HTR-8/SVneo (cell line): ENCODE results near the gene CD82.
A peak's percentile ranks its signal among the peaks of the same experiment; 100 is the strongest.
"Not testable (repeated sequence)": the region's sequence is repeated elsewhere in the genome, so short reads cannot be mapped to it uniquely, and the experiment has no call there.

Experiments used
- DNase-seq: peaks from one replicate; pipeline ENCODE4 v3.0.0; 2011; ENCODE audit warnings: low spot score, mixed read lengths; ENCODE audit not compliant: insufficient read length
- FAIRE-seq: peaks from 2 replicates; lab custom pipeline; 2011; peaks lifted over from hg19 to GRCh38; lab: Jason Lieb, UNC

Gene CD82

DNA sequence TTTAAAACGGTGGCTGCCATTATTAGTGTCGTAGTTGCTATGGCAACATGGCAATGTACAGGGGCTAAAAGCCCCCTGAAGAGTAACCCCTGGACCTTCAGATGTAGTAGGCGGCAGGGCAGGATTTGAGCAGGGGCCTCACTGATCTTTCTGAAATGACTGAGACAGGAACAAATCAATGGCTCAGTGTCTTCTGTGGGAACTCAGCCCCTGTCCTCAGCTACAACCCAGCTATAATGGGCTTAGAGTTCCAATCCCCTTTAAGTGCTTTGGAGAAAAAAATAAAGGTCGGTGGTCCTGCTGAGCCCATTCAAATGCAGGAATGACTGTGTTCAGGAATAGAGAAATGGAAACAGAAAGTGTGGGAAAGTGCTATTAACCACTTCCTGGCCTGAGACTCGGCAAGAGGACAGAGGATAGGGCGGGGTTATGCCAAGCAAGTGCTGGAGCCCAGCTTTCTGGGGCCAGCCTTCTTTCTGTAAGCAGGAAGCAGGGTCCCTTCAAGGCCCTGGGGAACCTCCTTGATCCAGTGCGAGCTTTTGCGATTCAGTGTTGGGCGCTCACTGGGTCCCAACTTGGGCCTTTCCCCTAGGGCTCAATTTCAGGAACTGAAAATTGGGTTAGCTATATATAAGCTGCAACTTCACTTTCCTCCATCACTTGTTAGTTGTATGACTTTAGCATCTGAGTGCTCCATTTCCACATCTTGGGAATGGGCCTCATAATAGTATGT, 6.1 kb upstream of the CD82 start:
- no peak for DNase-seq

DNA sequence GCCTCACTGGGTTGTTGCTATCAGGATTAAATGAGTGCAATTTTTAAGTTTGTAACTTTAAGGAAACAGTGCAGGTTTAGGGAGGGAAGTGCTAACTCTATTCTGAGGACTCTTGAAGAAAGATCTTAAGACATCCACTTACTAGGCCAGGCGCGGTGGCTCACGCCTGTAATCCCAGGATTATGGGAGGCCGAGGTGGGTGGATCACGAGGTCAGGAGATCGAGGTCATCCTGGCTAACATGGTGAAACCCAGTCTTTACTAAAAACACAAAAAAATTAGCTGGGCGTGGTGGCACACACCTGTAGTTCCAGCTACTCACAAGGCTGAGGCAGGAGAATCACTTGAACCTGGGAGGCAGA, 5.5 kb upstream of the CD82 start:
- FAIRE-seq, DNase-seq: not testable (repeated sequence)

More for the DNA sequence above, 6.1 kb upstream of the CD82 start:
- no peak for FAIRE-seq

DNA sequence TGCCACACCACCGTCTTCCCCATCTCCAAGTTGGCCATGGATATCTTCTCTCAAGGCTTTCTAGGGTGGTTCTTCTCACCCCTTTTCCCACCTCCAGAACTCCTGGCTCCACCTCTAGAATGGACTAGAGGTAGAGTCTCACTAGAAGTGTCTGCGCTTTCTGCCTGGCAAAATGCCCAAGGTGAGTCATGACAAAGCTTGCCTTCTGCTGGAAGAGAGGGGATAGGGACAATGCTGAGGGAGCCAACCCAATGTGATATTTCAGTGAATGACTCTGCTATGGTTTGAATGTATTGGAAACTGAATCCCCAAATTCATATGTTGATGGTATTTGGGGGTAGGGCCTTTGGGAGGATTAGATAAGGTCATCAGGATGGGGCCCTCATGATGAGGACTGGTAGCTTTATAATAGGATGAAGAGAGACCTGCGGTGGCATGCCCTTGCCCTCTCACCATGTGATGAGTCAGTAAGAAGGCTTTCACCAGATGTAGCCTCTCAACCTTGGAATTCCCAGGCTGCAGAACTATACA, 4.1 kb upstream of the CD82 start:
- no peak for DNase-seq
- FAIRE-seq, result no peak

DNA sequence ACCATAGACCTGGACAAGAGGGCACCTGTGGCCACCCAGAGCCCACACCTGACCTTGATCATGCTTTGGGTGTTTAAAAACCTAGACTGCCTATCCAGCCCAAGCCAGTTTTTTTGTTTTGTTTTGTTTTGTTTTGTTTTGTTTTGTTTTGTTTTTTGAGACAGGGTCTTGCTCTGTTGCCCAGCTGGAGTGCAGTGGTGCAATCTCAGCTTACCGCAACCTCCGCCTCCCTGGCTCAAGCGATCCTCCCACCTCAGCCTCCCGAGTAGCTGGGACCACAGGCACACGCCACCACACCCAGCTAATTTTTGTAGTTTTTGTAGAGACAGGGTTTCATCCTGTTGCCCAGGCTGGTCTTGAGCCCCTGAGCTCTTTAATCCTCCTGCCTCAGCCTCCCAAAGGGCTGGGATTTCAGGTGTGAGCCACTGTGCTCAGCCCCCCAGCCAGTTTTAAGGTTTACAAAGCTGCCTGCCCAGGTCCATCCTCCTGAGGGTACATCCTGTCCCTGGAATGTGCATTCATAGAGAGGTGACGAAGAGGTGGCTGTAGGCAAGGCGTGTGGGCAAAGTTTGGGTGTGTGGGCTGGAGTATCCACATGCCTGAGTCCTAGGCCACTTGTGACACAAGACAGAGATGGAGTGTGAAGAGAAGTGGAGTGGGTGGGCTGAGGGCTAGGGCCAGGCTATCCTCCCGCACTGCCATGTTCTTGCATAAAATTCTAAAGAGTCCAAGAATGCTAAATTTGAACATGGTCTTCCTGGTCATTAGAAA, 3.3 kb upstream of the CD82 start:
- DNase-seq, result no peak
- FAIRE-seq, result no peak

DNA sequence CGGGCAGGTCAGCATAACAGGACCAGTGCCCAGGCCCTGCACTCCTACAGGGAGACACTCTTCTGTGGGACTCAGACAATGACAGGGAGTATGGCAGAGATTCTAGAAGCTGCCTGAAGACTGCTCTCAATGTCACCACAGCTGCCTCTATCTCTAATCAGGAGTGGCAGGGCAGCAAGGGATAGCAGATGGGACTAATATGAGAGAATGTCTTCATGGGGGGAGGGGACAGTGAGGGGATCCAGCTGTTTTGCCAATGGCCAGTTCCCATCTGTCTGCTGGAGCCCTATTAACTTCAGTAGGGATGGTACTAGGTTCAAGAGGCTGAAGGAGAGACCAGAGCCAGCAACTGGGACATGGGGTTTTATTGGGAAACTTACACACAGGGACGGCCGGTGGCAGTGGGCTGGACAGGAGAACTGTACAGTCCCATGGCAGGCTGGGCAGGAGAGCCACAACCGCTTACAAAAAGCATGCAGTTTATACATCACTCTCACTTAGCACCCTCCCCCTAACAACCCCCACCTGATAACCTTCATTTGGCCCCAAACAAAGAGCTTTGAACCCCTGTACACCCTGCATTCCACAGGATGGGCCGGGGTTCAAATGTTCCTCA, 2.5 kb upstream of the CD82 start:
- no peak for DNase-seq
- no peak for FAIRE-seq

DNA sequence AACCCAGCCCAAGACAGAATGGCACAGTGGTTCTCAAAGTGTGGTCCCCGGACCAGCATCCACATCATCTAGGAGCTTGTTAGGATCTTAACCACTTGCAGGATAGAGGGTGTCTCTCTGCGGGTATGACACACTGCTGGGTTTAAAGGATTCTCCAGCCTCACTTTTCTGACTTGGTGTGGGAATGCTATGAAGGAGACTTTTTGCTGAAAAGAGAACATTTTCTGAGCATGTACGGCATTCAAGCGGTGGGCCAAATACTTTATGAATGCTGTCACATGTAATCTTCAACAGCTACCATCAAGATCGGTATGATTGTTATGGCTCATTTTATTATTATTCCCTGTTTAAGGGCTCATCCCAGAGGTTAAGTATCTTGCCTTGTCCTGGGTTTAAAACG, 1.8 kb upstream of the CD82 start:
- DNase-seq (no peak), FAIRE-seq (peak; percentile 51)

DNA sequence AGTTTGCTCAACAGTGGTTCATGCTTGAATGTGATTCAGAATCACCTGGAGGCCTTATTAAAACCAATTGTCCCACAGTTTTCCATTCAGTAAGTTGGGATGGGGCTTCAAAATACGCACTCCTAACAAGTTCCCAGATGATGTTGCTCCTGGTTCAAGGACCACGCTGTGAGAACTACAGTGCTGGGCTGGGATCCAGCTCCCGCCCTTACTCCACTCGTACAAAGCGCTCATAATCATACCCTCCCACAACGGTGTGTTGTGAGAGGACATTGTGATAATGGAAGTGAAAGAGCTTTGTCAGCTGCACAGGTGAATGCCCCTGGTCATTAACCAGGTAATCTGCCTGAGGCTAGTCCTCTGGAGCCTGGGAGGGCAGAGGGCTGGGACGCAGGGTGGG, 1.3 kb upstream of the CD82 start:
- FAIRE-seq (peak; percentile 9), DNase-seq (no peak)

DNA sequence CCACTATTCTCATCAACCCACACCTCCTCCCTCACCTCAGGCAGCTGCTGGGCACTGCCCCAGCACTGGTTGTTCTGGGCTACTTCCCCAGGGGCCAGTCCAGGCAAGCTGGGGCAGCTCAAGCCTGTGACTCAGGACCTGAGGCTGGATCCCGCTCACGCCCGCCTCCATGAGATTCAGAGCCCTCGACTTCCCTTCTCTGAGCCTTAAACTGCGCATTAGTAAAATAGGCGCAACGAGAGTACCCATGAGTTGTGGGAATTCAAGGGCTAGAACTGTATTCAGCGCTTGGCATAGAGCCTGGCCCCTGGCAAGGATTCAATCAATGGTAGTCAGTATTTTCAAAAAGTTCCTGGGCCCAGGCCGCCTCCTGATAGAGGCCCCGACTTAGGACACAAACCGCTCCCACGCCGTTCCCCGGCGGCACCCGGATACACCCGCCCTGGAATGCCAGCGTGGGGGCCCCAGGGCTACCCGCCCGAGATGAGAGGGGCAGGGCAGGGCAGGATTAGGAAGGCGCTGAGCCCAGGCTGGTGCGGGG, 723 bp upstream of the CD82 start:
- FAIRE-seq, result peak; percentile 85
- peak; percentile 69 for DNase-seq

DNA sequence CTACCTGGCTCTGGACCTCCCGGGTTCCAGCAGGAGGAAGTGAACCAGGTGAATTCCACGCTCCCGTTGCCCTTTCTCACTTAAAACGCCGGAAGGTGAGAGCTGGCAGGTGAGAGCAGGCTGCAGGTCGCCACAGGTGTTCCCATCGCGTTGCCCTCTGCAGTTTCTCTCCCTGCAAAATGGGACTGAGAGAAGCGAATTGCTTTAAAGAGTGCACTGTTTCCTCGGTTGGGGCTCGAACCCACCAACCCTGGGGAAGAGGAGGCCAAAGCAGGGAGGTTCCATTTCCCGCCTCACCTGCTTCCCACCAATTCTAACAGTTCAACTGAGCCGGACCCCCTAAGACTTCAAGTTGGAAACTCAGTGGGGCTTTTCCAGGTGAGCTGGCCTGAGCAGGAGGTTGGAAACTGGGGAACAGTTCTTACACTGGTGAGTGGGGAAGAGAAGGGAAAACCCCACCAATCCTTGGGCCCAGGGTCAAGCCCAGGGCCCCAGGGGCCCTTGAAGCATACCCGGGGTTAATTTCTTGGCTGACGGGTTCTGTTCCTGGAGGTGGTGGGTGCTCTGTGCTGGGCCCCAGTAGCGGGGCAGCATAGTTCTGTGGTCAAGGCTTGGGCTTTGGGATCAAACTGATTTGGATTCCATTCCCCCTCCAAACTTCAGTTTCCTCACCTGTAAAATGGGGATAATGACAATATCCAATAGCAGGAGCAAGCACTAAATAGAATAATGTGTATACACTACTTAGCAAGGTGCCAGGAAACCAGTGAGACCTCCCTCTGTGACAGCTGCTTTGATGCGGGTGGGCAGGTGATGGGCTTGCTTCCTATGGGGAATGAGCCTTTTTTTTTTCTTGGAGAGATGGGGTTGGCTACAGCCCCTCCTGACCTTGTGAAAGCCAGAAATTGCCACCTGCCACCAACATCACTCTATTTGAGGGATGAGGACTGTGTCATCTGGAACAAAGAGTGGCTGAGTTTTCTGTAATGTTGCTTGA, 788 bp downstream of the CD82 start:
- DNase-seq (no peak), FAIRE-seq (no peak)

DNA sequence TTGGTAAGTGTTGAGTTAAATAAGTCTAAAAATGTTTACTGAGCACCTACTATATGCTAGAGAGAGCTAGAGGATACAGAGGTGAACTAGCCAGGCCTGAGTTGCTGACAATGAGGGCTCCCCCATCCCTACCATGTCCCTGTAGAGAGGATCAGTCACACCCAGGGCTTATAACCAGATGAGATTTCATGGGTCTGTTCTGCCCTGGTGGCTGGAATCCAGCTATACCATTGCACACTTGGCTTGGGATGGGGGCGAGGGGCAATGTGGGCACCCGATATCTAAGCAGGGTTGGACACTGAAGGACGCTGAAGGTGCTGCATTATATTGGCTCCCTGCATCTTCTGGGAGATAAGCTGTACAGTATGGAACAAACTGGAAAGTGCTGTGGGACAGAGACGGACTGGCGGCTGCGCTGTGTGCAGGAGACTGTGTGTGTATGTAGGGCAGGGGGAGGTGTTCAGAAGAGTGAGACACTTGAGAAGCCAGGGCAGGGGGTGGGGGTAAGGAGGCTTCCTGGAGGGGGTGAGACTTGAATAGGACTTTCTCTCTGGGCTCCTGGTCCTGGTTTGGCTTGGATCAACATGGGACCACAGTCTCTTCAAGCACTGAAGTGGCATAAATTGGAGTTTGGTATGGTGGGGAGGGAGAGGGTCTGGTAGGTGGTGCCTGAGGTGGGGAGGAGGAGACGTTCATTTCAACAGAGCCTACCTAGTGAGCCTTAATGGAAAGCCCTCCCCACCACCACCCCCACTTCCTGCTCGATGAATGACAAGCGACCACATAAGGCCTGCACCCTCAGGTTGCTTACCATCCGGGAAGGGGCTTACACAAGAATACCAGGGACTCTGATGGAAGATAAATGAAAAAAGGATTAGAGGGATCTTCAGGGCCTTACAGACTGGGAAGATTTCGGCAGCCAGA, 1.8 kb downstream of the CD82 start:
- peak; percentile 40 for FAIRE-seq
- no peak for DNase-seq

DNA sequence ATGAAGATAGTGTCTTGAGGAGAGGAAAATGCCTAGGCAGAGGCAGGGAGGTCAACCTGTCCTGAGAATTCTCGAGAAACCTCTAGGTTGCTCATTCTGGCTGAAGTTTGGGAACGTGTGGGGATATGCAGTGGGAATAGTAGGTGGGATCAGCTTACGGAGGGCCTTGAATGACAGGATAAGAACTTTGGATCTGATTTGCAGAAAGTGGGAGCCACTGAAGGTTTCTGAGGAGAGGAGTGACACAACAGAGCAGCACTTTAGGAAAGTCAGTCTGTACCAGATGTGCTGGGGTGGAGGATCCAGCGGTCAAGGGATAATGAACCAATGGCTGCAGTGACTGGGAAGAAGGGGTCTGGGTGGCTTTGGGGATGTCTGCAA, 2.4 kb downstream of the CD82 start:
- DNase-seq (no peak), FAIRE-seq (no peak)

DNA sequence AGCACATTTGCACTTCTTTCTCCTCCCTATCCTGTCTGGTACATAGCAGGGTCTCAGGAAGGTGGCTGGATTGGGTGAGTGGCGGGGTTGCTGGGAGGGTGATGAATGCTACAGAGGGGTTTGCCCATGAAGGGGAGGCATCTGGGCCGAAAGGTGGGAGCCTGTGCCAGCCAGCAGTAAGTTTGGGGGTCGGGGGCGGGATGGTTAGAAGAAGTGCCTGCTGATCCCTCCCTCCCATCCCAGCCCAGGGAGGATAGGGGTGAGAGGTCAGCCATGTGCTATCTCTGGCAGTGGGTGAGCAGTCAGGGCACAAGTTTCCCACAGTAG, 2.8 kb downstream of the CD82 start:
- DNase-seq (no peak), FAIRE-seq (no peak)

DNA sequence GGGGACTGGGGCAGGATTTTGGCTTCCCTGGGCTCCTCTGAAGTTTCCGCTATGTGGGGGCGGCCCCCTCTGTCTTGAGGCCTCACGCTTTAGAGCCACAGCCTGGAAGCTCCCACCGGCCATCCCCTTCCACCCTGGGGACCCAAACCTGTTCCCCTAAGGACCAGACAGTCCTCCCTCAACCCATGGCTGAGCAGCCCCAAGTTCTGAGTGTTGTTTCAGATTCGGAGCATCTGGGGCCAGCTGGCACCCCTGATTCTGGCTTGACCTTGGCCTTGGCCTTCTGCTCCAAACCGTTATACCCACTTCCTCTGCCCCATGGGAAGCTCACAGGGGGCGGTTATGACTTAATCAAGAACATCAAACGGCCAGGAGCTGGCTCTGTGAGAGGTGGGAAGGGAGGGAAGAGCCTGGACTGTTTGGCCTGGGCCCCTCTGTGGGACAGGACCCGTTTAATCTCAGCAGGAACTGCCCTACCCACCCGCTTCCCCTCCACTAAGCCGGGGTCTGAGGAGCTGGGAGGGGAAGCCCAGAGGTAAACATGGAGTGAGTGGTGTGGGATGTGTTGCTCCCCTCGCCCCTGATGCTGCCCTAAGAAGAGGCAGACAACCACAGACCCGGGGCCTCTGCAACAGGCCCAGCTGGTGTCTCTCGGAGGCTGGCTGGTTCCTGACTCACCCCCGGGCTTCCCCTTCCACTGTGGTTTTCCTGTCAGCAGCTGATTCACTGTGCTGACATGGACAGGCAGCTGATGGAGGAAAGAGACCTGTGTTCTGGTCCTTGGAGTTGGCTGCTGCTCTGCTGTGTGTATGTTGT, 3.4 kb downstream of the CD82 start:
- FAIRE-seq, result peak; percentile 54
- DNase-seq, result peak; percentile 81

DNA sequence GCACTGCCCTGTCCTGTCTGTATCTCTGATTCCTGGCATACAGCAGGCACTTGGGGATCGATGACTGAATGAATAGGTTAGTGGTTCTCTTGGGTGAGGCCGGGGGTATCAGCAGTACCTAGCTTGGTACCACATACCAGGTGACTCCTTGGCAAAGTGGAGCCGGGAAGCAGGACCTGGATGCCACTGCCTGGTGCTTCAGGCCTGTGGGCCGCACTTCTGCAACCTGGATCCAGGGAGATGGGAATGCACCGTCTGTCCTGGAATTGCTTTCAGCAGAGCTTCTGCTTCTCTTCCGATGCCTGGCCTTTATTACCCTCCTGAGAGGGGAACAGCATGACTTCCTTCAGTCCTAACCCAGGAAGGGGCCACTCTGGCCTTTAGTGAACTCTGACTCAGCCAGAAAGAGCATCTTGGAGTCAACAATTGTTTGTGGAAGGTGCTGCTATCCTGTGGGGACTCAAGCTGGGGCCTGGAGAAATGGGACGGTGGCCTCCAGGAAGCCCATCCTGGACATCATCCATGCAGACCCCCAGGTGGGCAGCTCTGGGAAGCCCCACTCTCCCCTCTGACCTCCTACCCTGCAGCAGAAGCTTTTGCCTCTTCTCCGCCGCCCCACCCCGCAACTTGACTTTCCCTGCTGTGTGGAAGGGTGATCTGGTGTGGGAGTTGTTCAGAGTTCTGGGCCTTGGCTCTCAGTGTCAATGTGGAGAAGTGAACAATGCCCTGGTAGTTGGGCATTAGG, 5.1 kb downstream of the CD82 start:
- FAIRE-seq (peak; percentile 9), DNase-seq (no peak)

DNA sequence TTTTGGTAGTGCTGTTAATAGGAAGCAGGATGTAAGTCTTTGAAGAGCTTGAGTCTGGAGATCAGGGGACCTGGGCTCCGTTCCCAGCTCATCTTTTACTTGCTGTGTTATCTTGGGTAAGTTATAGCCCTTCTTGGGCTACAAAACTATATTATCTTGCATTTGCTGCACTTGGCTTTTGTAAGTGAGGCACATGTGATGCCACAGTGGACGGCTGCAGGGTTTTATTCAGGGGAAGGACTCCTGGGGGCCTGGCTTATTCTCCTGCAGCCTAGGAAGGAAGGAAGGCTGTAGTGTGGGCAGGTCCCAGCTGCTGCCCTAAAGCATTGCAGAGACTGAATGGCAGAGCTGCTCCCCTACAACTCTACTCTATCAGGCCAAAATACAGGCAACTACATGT, 6.4 kb downstream of the CD82 start:
- DNase-seq (no peak), FAIRE-seq (no peak)

DNA sequence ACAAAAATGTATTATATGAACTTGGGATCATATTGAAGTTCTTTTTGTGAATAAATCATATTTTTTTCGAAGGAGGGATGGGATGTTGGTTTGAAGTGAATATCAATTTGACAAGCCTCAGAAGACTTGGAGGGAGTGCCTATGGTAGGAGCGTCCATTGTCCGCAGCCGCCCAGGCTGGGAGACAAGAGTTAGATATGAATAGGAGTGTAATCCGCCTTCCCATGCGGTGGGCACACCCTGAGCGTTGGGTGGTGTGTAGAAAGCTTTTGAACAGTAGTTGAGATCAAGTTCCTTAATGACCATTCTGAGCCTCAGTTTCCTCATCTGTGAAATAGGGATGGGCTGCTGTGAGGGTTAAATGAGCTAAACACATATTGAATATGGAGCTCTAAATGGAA, 7.0 kb downstream of the CD82 start:
- DNase-seq (no peak), FAIRE-seq (no peak)

DNA sequence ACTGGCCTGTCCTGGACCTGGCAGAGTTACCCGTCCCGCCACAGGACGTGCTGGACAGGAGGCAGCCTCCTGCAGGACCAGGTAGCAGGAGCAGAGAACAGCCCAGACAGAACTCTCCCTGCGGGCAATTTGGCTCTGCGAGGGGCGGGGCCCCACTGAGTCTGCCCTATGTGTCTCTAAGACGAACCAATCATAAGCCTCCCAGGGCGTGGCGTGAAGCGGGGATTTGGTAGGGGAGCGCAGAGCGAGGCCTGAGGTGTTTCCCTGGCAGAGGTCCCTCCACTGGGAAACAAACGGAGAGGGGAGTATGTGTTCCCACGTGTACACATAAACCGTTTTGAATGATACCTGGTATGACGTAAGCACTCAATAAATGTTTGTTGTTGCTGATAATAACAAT, 7.4 kb downstream of the CD82 start:
- DNase-seq (no peak), FAIRE-seq (no peak)
